HG02798 (cell line): ENCODE measurements around the gene ASTN2.
A peak's percentile ranks its signal among the peaks of the same experiment; 100 is the strongest.

Source experiments
- ATAC-seq: cut with Tn5 transposase; IDR thresholded peaks from one replicate; pipeline ENCODE4 v1.9.1; 2021; ENCODE audit warnings: mild to moderate bottlenecking; ENCODE audit not compliant: unreplicated experiment, poor library complexity

ASTN2 gene

DNA sequence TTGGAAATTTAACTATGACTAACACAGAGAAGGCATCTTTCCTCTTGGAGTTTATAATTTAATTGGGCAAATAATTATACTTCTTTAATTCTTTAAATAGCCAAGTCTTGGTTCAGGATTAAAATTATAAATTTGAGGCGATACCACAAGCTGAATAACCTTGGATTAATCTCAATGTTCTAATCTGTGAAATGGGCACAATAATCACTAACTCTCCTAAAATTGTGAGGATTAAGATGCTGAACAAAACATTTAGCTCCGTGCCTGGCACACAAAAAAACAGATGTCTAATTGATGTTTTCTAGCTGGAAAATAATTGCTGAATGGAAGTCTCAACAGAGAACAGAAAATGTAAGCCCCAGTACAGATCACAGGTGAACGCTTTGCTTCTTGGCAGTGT lies 797.5 kb downstream of the ASTN2 start:
- ATAC-seq = no peak

DNA sequence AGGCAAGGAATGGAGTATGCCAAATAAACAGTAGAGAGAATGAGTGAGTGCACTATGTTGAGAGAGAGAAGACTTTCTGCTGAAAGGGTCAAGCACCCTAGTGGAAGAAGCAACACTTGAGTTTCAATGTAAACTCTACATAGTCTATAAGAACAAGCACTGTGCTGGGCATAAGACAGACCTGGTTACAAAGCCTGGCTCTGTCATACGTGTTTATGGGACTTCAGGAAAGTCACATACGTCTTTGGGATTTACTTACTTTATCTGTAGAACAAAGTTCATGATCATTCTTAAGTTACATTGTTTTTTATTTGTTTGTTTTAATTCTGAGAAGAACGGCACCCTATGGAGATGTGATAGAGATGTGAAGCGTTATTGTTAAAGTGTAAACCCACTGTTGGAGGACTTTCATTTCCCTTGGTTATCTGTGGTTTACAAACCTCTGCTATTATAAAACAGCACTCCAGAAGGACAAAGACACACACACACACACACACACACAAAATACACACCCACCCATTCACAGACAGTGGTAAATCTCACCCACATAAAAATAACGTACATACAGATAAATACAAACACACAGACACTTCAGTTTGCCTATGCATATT lies 798.4 kb downstream of the ASTN2 start:
- ATAC-seq = no peak

DNA sequence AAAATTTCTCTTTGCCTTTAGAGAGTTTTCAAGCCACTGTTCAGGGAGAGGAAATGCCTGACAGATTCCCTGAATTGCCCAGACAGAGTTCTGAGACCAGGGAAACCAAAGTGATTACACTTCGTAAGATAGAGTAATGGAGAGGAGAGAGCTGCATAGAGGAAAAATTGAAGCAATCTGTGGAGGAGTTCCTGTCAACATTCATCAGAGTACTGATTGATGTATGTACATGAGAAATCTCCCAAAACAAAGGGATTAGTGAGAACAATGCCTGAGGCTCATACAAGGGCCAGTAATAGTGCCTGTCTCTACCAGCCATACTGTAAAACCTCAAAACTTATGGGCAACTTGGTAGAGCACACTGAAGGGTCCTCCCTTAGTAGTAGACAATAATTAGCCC lies 806.8 kb downstream of the ASTN2 start:
- ATAC-seq = no peak

DNA sequence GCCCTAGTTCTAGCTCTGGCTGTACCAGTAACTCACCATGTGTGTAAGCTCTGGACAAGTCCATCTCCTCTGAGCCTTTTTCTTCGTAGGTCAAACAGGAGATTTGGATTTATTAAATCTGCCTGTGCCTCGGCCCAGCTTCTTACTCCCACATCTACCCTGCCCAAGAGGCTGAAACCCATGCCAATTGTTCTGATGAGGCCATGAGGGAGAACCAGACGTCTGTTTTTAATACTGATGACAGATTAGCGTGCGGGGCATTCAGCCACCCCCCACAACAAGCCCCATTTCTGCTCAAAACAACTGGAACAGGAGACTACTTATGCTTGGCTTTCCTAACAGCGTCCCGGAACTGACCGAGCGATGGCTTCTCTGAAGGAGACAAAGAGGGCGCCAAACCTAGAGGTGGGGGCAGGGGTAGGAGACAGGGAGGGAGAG lies 808.9 kb downstream of the ASTN2 start:
- ATAC-seq = no peak

DNA sequence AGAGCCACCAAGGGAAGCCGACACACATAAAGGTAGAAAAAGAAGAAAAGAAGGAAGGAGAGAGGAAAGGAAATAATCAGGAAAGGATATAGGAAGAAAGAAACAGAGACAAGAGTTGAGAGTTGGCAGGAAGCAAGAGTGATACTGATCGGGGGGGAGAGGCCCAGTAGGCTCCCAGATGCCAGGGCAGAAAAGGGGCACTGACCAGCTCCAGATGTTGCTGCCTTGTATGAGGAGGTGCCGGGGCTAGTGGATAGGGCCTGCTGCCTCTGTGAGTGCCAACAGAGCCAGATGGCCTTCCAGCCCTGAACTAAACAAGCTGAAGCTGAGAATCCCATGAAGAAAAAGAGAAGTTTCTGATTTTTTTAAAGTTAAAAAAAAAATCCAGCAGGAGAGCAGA lies 809.8 kb downstream of the ASTN2 start:
- no peak for ATAC-seq

DNA sequence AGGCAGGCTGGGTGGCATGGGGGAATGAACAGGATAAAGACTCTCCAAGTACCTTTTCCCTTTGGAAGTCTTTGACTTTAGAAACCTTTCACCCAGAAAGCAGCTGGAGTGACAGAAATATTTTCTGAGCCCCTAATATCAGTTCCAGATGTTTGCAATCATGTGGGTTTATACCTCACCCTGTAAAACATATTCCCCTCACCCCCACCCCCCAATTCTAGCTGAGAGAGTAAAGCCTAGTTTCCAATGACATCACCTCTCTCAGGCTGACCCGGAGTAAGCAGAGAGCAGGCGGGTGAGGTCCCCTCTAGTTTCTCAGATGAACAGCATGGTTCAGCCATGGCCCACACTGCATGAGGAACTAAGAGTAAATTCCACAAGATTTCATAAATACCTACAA lies 810.6 kb downstream of the ASTN2 start:
- ATAC-seq = no peak

DNA sequence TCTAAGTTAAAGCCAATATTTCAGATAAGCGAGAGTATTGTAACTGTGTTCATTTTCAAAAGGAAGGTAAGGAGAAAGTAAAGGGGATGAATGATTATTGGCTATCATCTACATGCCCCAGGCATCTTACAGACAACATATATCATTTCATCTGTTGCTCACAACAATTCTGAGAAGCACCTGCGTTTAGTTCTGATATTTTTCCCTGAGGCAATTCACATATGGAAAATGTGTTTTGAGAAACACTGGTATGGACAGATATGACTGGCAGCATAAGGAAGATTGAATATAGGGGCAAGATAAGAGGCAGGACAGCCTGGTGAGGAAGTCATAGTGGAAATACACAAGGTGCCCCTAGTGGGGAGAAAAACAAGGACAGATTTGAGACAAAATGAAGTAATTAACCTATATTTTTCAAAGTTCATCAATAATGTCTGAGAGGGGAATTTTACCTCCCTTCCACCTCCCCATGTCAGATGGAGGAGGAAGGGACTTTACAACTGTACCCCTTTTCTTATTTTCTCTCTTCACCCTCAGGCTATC lies 815.4 kb downstream of the ASTN2 start:
- no peak for ATAC-seq

DNA sequence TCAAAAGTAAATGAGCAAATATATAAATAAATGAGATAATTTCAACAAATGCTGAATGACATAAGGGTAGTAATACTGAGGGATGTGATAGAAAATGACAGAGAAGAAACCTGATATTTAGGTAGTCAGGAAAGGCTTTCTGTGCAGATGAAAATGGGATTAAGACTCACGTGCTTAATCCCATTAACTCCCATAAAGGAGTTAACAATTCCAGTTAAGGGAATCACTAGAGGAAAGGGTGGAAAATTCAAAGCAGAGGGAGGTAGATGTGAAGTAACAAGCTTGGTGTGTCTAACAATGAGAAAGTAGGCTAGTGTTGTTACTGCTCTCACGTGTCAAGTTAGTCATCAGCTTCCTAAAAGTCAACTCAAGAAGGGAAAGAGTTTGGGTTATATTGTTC lies 818.2 kb downstream of the ASTN2 start:
- no peak for ATAC-seq

DNA sequence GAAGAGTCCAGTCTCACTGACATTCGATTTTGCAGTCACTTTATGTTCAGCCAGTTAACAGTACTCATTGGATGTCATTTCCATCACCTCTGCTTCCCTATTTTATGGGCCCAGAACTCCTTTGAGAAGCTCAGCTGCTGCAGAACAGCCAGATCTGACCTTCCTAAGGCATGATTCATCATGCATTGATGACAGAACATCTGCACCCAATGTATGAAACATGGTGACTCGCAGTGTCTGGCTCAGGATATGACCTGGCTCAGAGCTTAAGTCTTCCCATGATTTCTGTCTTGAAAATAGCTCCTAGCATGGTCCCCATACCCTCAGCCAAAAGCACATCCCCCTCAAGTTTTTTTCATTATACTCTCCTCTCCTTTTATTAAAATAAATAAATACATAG lies 820.3 kb downstream of the ASTN2 start:
- no peak for ATAC-seq

DNA sequence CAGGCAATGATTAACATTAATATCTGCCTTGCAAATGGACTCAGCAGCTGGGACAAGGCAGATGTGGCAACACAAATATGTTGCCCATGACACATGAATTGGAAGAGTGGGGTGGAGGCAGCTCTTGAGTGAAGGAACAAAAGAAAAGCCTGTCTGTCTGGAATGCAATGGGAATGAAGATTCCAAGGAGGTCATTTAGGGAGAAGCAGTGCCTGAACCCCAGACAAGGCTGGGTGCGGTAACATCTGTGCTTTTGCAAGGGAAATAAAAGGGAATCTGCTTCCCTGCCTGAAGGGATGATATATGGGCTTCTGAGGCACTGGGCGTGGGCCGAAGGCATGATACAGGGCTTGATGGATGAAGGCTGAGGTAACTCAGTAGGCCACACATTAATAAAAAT lies 821.9 kb downstream of the ASTN2 start:
- ATAC-seq = no peak

DNA sequence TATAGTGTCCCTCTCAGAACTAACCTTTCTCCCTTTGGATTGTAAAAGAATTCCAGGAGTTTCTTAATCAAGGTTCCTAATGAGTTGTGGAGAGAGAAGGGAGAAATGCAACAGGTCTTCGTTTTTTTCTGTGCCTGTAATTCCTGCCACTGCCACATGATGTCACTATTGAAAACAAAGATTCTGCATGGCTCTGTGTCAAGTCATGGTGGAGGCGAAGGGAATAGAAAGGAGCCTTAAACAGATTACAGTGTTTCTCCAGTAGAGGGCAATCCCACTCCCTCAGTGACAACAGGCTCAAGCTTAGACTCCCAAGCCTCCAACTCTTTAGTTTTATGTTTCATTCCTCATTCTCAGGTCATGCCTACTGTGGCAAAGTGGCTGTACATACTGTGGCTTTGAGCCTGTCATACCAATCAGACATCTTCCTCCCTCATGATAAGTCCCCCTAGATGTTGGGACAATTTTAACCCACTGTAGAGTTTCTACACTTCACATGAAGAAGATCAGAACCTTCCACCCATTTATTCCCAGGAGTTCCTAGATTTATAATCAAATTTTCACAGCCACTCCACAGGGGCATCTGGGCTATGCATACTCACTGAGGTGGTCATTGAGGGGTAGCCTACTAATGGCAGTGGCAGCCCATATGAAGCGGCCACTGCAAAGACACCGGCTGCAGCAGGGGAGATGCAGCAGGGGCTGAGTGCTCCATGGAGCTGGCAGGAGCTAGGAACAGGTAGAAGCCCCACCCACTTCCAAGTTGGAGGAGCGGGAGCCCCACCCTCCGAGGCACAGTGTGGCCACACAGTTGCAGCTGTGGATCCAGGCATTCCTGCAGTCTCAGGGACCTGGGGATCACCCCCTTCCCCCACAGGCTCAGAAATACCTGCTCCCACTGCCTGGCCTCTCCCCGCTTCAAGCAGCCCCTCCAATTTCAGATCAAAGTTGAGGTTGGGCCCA lies 825.2 kb downstream of the ASTN2 start:
- ATAC-seq = peak; percentile 66

DNA sequence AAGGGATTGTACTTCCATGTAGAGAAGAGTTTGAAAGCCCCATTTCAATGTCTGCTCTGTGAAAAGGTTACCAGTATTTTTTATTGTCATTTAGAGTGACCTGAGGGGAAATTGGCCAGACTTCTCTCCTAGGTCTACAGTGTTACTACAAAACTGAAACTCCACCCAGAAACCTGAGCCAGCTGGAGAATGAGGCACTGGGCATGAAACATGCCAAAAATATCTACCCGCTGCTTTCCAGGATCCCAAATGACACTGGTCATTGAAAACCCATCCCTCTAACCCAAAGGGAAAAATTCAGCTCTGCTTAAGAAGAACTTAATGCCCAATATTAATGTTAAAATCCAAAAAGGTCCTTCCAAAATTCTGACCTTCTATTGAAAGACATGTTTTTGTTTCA lies 826.9 kb downstream of the ASTN2 start:
- no peak for ATAC-seq

DNA sequence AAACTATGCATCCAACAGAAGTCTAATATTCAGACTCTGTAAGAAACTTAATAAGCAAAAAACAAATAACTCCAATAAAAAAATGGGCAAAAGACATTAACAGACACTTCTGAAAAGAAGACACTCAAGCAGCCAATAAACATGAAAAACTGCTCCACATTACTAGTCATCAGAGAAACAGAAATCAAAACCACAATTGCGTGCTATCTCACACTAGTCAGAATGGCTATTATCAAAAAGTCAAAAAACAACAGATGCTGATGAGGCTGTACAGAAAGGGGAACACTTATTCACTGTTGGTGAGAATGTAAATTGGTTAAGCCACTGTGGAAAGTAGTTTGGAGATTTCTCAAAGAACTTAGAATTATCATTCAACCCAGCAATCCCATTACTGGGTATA lies 829.0 kb downstream of the ASTN2 start:
- no peak for ATAC-seq

DNA sequence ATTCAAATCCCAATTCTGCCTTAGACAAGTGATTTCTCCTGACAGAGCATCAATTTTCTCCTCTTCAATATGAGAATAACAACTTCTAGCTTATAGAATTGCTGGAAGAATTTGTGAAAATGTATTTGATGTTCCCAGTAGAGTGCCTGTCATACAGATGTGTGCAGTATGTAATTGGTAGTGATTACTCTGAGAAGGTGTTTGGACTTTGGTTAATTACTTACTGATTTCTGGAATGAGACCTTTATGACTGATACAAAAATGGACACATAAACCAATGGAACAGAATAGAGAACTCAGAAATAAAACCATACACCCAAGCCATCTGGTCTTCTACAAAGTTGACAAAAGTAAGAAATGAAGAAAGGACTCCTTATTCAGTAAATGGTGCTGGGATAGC lies 829.7 kb downstream of the ASTN2 start:
- no peak for ATAC-seq

DNA sequence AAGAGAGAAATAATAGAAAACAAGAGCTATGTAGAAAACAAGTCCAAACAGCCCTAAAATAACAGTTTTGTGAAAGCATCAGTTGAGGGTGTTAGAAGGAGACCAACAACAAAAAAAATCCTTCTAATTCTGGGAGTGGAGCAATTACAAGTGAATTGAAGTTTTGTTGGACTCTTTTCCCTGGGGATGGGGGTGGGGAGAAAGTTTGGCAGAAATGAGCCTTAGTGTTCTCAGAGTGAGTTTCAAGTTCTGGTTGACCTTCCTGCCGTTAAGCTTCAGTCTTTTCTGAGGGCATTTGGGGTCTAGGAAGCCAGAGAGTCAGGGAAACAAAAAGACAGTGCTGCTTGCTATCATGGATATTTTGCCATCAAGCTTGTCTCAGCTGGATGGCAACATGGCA lies 834.0 kb downstream of the ASTN2 start:
- ATAC-seq = no peak

DNA sequence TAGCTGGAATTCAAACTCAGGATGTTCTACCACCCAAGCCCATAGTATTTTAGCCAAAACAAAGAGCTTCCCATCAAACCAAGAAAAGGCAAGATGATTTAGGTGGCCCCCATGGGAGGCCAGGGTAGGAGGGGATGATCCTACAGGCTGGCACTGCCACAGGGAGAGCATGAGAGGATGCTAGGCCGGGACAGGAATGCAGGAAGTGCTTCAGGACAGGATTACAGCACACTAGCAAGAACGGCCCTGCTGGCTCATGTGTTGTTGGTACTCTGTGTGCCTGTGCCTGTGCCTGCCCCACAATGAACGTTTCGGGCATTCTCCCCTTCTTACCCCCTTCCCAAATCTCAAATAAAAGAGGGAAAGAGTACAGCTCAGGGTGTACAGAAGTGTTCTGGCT lies 838.5 kb downstream of the ASTN2 start:
- no peak for ATAC-seq

DNA sequence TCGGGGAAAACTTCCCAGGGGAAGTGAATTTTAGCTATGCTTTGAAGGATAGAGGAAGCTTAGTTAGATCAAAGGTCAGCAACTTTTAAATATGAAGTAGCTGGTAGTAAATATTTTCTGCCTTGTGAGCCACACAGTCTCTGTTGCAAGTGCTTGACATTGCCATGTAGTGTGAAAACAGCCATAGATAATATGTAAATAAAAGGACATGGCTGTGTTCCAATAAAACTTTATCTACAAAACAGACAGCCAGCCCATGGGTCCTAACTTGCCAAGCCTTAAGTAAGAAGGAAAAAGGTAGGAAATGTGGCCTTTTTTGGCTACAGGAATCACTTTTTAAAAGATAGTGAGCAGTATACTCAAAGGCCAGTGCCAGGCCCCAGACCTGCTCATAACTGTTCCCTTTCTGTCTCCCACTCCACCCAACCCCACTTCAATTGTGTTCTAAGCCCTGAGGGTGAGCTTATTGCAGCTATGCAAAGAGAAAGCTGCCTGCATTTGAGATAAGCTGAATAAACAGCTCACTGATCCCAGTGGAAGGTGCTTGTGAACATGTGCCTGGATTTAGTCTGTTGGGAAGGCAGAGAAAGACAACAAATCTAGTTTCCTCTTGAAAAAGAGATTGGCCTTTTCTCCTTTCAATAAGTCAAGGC lies 840.7 kb downstream of the ASTN2 start:
- no peak for ATAC-seq

DNA sequence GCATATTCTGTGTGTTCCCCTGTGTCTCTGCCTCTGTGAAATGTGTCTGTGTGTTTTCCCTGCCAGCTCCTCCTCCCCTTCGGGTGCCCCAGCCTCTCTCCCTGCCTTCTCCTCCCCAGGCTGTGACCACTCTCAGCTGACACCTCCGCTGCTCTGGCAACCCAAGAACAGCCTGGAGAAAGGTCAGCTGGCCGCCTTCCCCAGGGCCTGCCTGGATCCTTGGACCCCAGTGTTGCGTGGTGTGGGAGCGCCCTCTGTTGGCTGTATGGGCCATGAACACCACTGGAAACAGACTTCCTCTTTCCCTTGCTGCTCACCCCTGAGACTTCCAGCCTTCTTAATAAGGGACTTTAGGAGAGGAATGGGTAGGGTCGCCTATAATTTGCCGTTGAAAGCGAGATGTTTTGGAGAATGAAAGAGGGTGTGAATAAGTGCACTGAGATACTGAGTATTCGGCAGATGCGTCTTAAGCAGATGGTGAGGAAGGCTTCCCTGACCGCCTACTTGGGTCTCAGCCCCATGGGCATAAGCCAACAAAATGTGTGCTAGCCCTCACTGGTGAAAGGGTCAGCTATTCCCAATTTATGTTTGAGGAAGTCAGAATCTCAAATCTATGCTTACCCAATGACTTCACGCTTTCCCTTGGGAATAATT lies 842.6 kb downstream of the ASTN2 start:
- ATAC-seq = peak; percentile 86

DNA sequence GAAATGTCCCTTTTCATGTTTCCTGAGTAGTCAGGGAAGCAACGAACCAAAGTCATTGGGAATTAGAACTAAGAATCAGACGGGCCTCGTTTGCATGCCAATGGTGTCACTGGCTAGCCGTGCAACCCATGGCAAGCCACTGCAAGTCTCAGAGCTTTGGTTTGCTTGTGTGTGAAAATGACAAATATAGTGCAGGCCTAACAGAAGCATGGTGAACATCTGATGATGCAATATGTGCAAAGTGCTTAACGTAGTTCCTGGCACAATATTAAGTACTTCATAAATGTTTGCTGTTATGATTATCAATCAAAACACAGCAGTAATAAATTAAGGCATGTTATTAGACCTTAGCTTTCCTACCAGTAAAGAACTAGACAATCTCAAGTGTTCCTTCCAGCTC lies 845.7 kb downstream of the ASTN2 start:
- ATAC-seq = no peak

DNA sequence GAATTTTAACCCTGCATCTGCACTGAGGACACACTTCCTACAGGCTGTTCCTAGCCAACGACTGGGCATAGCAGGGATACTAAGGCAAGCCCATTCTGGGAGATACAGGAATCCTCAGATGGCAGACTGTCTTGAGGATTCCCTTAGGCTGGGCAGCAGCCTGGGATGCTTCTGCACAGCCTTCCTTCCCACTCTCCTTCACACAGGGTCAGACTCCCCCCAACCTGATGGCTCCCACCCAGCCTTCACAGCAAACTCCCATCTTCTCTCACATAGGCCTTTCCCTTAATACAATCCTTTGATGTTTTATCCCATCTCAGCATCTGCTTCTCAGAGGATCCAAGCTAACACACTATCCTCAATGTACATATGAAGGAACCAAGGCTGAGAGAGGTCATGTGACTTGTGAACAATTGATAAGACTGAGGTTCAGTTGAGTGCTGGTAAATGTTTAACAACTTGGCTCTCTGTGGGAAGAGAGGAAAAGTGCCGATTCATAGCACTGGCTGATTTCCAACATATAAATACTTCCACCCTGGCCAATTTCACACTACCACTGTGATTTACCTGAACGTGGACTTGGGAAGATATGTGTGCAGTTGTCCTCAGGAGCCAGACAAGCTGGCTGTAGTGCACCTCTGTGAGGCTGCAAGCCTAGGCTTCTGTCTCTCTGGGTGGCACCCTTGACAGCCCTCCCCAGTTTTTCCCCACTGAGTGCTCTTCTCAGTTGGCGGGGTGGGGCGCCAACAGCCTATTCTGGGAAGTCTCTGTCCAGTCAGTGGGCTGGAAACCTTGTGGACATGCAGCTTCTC lies 848.0 kb downstream of the ASTN2 start:
- no peak for ATAC-seq
